ENCODE results near the gene FHOD3. TPM values are rescaled to one million over a fixed set of nuclear protein-coding genes. Genes with fewer than 3 reads are reported as not detected.

Gene FHOD3
- total and polyA plus RNA-seq, 9 of the 15 experiments (the other 6 are each of a cell fraction or from before 2014, with no cell fraction given): 0.11 TPM; not detected in 8

GRCh38 chr18:36625386-36625785 is 327.9 kb downstream of the FHOD3 start:
- intact Hi-C loops (cut with micrococcal nuclease) (no loop called here), in situ Hi-C loops (cut with MboI) (no loop called here)
- ATAC-seq: no peak
- BruUV-seq (replicated peaks): no TSS peak
- no peak overlapping the region for H3K4me2 ChIP-seq (ENCODE audit: insufficient read depth, low read length)
- H2AFZ ChIP-seq (ENCODE audit: low read depth, low read length): no peak overlapping the region
- no peak for TF ChIP-seq YBX1 (IDR thresholded peaks at IDR 0.05)
- no peak for TF ChIP-seq ZFP30 (CRISPR knock-in tag; IDR thresholded peaks at IDR 0.05; ENCODE audit: borderline replicate concordance)
- no peak for TF ChIP-seq PHB2 (IDR thresholded peaks at IDR 0.05; ENCODE audit: low read depth)
- TF ChIP-seq, protein P1, sequence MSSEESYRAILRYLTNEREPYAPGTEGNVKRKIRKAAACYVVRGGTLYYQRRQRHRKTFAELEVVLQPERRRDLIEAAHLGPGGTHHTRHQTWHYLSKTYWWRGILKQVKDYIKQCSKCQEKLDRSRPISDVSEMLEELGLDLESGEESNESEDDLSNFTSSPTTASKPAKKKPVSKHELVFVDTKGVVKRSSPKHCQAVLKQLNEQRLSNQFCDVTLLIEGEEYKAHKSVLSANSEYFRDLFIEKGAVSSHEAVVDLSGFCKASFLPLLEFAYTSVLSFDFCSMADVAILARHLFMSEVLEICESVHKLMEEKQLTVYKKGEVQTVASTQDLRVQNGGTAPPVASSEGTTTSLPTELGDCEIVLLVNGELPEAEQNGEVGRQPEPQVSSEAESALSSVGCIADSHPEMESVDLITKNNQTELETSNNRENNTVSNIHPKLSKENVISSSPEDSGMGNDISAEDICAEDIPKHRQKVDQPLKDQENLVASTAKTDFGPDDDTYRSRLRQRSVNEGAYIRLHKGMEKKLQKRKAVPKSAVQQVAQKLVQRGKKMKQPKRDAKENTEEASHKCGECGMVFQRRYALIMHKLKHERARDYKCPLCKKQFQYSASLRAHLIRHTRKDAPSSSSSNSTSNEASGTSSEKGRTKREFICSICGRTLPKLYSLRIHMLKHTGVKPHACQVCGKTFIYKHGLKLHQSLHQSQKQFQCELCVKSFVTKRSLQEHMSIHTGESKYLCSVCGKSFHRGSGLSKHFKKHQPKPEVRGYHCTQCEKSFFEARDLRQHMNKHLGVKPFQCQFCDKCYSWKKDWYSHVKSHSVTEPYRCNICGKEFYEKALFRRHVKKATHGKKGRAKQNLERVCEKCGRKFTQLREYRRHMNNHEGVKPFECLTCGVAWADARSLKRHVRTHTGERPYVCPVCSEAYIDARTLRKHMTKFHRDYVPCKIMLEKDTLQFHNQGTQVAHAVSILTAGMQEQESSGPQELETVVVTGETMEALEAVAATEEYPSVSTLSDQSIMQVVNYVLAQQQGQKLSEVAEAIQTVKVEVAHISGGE (CRISPR knock-in tag; IDR thresholded peaks at IDR 0.05): no peak
- no peak for TF ChIP-seq FOXA1 (IDR thresholded peaks at IDR 0.05; ENCODE audit: borderline replicate concordance)
- TF ChIP-seq STAT5B (CRISPR knock-in tag; IDR thresholded peaks at IDR 0.05): no peak
- TF ChIP-seq BACH1 (tag; IDR thresholded peaks at IDR 0.05): no peak
- no peak for FAIRE-seq
- H3K4me3 ChIP-seq: no peak overlapping the region
- POLR2A ChIA-PET: no interaction called here
- H3K27me3 ChIP-seq (ENCODE audit: control insufficient read depth in 2 of 2, insufficient read depth in 2 of 2, low read length in 2 of 2): peaks cover 0 to 7% of the 10 kb centered on the region in 2 experiments; a peak in 2 of 5 replicates
- no peaks in the 10 kb centered on the region for H4K20me1 ChIP-seq (replicated peaks; ENCODE audit: control insufficient read depth, insufficient read depth, low read length)
- H3K9me3 ChIP-seq (replicated peaks; ENCODE audit: control insufficient read depth, insufficient read depth, low read depth, low read length): no peaks in the 10 kb centered on the region
- CTCF ChIA-PET (ENCODE audit: low intra/inter-chr PET ratio): no interaction called here
- H3K27ac ChIP-seq (ENCODE audit: extremely low read depth, low read depth, low read length): no peak overlapping the region
- H3K9ac ChIP-seq (ENCODE audit: insufficient read depth in 1 of 2, low read depth in 2 of 2, low read length in 2 of 2): no peak overlapping the region
- no peaks in the 10 kb centered on the region for H3K79me2 ChIP-seq (ENCODE audit: control insufficient read depth, insufficient read depth, low read length)
- no peaks in the 10 kb centered on the region for H3K4me1 ChIP-seq (replicated peaks in 1 of 2; ENCODE audit: control insufficient read depth in 2 of 2, insufficient read depth in 2 of 2, low read length in 2 of 2)
- no peak for DNase-seq (ENCODE audit: extremely low read depth in 1 of 4, low spot score in 3 of 4)
- H3K9me1 ChIP-seq (ENCODE audit: control insufficient read depth, insufficient read depth, low read length): no peaks in the 10 kb centered on the region
- 2% methylated on average over 16 of the region's 19 CpGs for WGBS (ENCODE audit: insufficient coverage, low coverage, missing lambda C conversion rate)
- no peaks in the 10 kb centered on the region for H3K36me3 ChIP-seq (ENCODE audit: control insufficient read depth, insufficient read depth, low read length)

Data from K562 (cell line).